A549 (cell line): Measurements from ENCODE around the gene ITFG2. TPM values are rescaled to one million over a fixed set of nuclear protein-coding genes. Genes with fewer than 3 reads are reported as not detected.

Source experiments
- ATAC-seq, 2 experiments: fragments of 200-7000 bp in 1 of 2; fragments of >200 bp in 1 of 2; cut with Nextera tagmentation in 1 of 2; cut with Tn5 transposase in 1 of 2; 3 replicates each; pipeline versions ENCODE4 v1.8.0 to v1.9.1; 2018 to 2020; ENCODE audit warnings: mild to moderate bottlenecking in 1 of 2, moderate library complexity in 1 of 2
- CTCF ChIA-PET: fragments of 300-600 bp; sonication (Branson Sonifier 250); formaldehyde crosslinking; extraction: SDS; loops from one replicate; lab custom pipeline; 2021; ENCODE audit warnings: antibody characterized with exemption, inconsistent platforms; lab: Yijun Ruan, JAX
- POLR2A ChIA-PET: fragments of 350-600 bp; formaldehyde crosslinking; extraction: SDS; loops from one replicate; lab custom pipeline; 2021; ENCODE audit warnings: antibody characterized with exemption, inconsistent platforms; lab: Yijun Ruan, JAX
- DNase-seq, 2 experiments: peaks; one replicate each; pipeline versions ENCODE4 v3.0.0 to v3.0.0-alpha.2; 2011 to 2016; ENCODE audit warnings: low read depth in 1 of 2, low spot score in 1 of 2
- FAIRE-seq: peaks from 2 replicates; lab custom pipeline; 2011; peaks lifted over from hg19 to GRCh38; lab: Jason Lieb, UNC
- H3K27ac ChIP-seq, 2 experiments: fragments of >200 bp; sonication (Bioruptor Twin); formaldehyde crosslinking; 3 replicates each; pipeline ENCODE4 v1.5.1; 2016 to 2017
- H3K4me1 ChIP-seq: fragments of >200 bp; sonication (Bioruptor Twin); formaldehyde crosslinking; 3 replicates; pipeline ENCODE4 v1.6.1; 2016
- H3K4me2 ChIP-seq: fragments of >200 bp; sonication (Bioruptor Twin); formaldehyde crosslinking; 3 replicates; pipeline ENCODE4 v1.6.1; 2016
- H3K4me3 ChIP-seq: fragments of >200 bp; sonication (Bioruptor Twin); formaldehyde crosslinking; 3 replicates; pipeline ENCODE4 v1.5.1; 2016
- H3K9me3 ChIP-seq: fragments of >200 bp; sonication (Bioruptor Twin); formaldehyde crosslinking; 3 replicates; pipeline ENCODE4 v1.6.1; 2016
- CBX2 ChIP-seq: fragments of 200-600 bp; sonication (generic); IDR thresholded peaks from 2 replicates; pipeline ENCODE4 v1.6.1; 2016; ENCODE audit warnings: low read depth, mild to moderate bottlenecking, borderline replicate concordance
- CHD4 ChIP-seq: fragments of 200-600 bp; sonication (generic); IDR thresholded peaks from 2 replicates; pipeline ENCODE4 v1.6.1; 2016; ENCODE audit warnings: antibody characterized with exemption, mild to moderate bottlenecking, borderline replicate concordance
- EP300 ChIP-seq, 2 experiments: fragments of >200 bp; sonication (Bioruptor Twin); formaldehyde crosslinking; IDR thresholded peaks; 2 replicates in 1 of 2; 3 replicates in 1 of 2; pipeline ENCODE4 v1.6.1; 2016 to 2017
- FOSL2 ChIP-seq, 2 experiments: fragments of 450-650 bp in 1 of 2; fragments of >200 bp in 1 of 2; sonication (Bioruptor Twin) in 1 of 2; formaldehyde crosslinking; IDR thresholded peaks; 2 replicates each; pipeline versions ENCODE4 v1.5.0 to v1.6.1; 2016 to 2020; ENCODE audit warnings: mild to moderate bottlenecking in 1 of 2, moderate library complexity in 1 of 2
- FOXS1 ChIP-seq: fragments of 250-450 bp; sonication (Bioruptor Pico); IDR thresholded peaks from 2 replicates; pipeline ENCODE4 v1.5.0; 2020; ENCODE audit warnings: mild to moderate bottlenecking, moderate library complexity
- GATA3 ChIP-seq: IDR thresholded peaks from 2 replicates; pipeline ENCODE4 v1.6.1; 2012; ENCODE audit warnings: borderline replicate concordance
- HEYL ChIP-seq: fragments of 250-450 bp; sonication (Bioruptor Pico); IDR thresholded peaks from 2 replicates; pipeline ENCODE4 v1.8.0; 2021; ENCODE audit warnings: mild to moderate bottlenecking, moderate library complexity
- HOXB13 ChIP-seq: fragments of 250-450 bp; sonication (Bioruptor Pico); IDR thresholded peaks from 2 replicates; pipeline ENCODE4 v1.5.0; 2020; ENCODE audit warnings: low read depth, mild to moderate bottlenecking, moderate library complexity
- JUN ChIP-seq, 2 experiments: fragments of >200 bp; sonication (Bioruptor Twin); formaldehyde crosslinking; IDR thresholded peaks; 2 replicates in 1 of 2; 3 replicates in 1 of 2; pipeline ENCODE4 v1.6.1; 2016 to 2017
- JUNB ChIP-seq: fragments of >200 bp; sonication (Bioruptor Twin); formaldehyde crosslinking; IDR thresholded peaks from 2 replicates; pipeline ENCODE4 v1.6.1; 2016
- KDM5A ChIP-seq: fragments of 200-600 bp; sonication (generic); IDR thresholded peaks from 2 replicates; pipeline ENCODE4 v1.6.1; 2016; ENCODE audit warnings: antibody characterized with exemption, mild to moderate bottlenecking
- MAFK ChIP-seq: fragments of 450-650 bp; IDR thresholded peaks from 2 replicates; pipeline ENCODE4 v1.6.1; 2014; ENCODE audit not compliant: partially characterized antibody
- MAZ ChIP-seq: fragments of 150-350 bp; IDR thresholded peaks from 2 replicates; pipeline ENCODE4 v1.6.1; 2014; ENCODE audit warnings: antibody characterized with exemption, low read depth, low read length, borderline replicate concordance
- MYC ChIP-seq: IDR thresholded peaks from 2 replicates; pipeline ENCODE4 v1.6.1; 2012; ENCODE audit warnings: mild to moderate bottlenecking, inconsistent platforms, low read length, improper control_type of control experiment, borderline replicate concordance
- NFE2L2 ChIP-seq: fragments of 150-350 bp; conservative IDR thresholded peaks from 2 replicates; pipeline ENCODE4 v1.6.1; 2014; ENCODE audit warnings: low read length
- NPAS2 ChIP-seq: fragments of 250-450 bp; sonication (Bioruptor Pico); IDR thresholded peaks from 2 replicates; pipeline ENCODE4 v1.8.0; 2022; ENCODE audit warnings: mild to moderate bottlenecking, moderate library complexity, borderline replicate concordance
- POLR2AphosphoS2 ChIP-seq: conservative IDR thresholded peaks from 2 replicates; pipeline ENCODE4 v1.6.1; 2012; ENCODE audit warnings: low read length, improper control_type of control experiment, inconsistent platforms
- RAD21 ChIP-seq, 2 experiments: fragments of >200 bp in 1 of 2; sonication (Bioruptor Twin) in 1 of 2; formaldehyde crosslinking in 1 of 2; IDR thresholded peaks in 1 of 2; conservative IDR thresholded peaks in 1 of 2; 2 replicates in 1 of 2; 3 replicates in 1 of 2; pipeline ENCODE4 v1.6.1; 2012 to 2018; ENCODE audit warnings: inconsistent platforms in 1 of 2
- RARB ChIP-seq: fragments of 250-450 bp; sonication (Bioruptor Pico); IDR thresholded peaks from 2 replicates; pipeline ENCODE4 v1.8.0; 2021; ENCODE audit warnings: mild to moderate bottlenecking, moderate library complexity
- RFX5 ChIP-seq: fragments of 450-650 bp; IDR thresholded peaks from 2 replicates; pipeline ENCODE4 v1.7.1; 2014; ENCODE audit warnings: antibody characterized with exemption, mild to moderate bottlenecking, moderate library complexity
- RNF2 ChIP-seq: fragments of 200-600 bp; sonication (generic); IDR thresholded peaks from 2 replicates; pipeline ENCODE4 v1.6.1; 2016; ENCODE audit warnings: low read depth, mild to moderate bottlenecking, antibody characterized with exemption, moderate library complexity, borderline replicate concordance
- TFCP2L1 ChIP-seq: fragments of 250-450 bp; sonication (Bioruptor Pico); IDR thresholded peaks from 2 replicates; pipeline ENCODE4 v1.5.0; 2021; ENCODE audit warnings: mild to moderate bottlenecking
- ZFP36 ChIP-seq: fragments of 450-650 bp; IDR thresholded peaks from 2 replicates; pipeline ENCODE4 v1.6.1; 2014; ENCODE audit warnings: borderline replicate concordance; ENCODE audit not compliant: partially characterized antibody
- ZSCAN20 ChIP-seq: fragments of 250-450 bp; sonication (Bioruptor Pico); IDR thresholded peaks from 2 replicates; pipeline ENCODE4 v1.8.0; 2022; ENCODE audit warnings: mild to moderate bottlenecking, moderate library complexity
- WGBS: methylation state at CpG from one replicate; pipeline ENCODE4 v1.1.6; 2017; ENCODE audit errors: missing lambda C conversion rate; 5-methylcytosine and 5-hydroxymethylcytosine counted together
- polyA plus RNA-seq, 4 experiments: library from polyadenylated mRNA; depleted of rRNA in 3 of 4; stranded (reverse); fragments of >200 nt; fragmentation: RNase III in 1 of 4; extraction: RNeasy Plus Mini Kit Qiagen cat#74134 plus additional on column Dnase treatment in 1 of 4; gene quantifications; 2 replicates in 3 of 4; 3 replicates in 1 of 4; pipeline ENCODE4 v1.2.3, GENCODE V29; 2011 to 2017
- TF ChIP-seq, protein P1 (sequence below): IDR thresholded peaks from 2 replicates; pipeline ENCODE4 v1.6.1; 2012
- TF ChIP-seq, protein P2 (sequence below): fragments of 150-350 bp; IDR thresholded peaks from 2 replicates; pipeline ENCODE4 v1.6.1; 2014; ENCODE audit warnings: low read depth, mild to moderate bottlenecking, low read length
- TF ChIP-seq, protein P3 (sequence below): fragments of 250-450 bp; sonication (Bioruptor Pico); IDR thresholded peaks from 2 replicates; pipeline ENCODE4 v1.5.0; 2021; ENCODE audit warnings: mild to moderate bottlenecking, moderate library complexity, borderline replicate concordance
- TF ChIP-seq, protein P4 (sequence below): fragments of 450-650 bp; IDR thresholded peaks from 2 replicates; pipeline ENCODE4 v1.6.1; 2014; ENCODE audit warnings: antibody characterized with exemption
- TF ChIP-seq, protein P5 (sequence below): fragments of >200 bp; sonication (Bioruptor Twin); formaldehyde crosslinking; IDR thresholded peaks from 2 replicates; pipeline ENCODE4 v1.6.1; 2016
- TF ChIP-seq, protein P6 (sequence below): IDR thresholded peaks from 2 replicates; pipeline ENCODE4 v1.6.1; 2012
- TF ChIP-seq, protein P7 (sequence below): IDR thresholded peaks from 2 replicates; pipeline ENCODE4 v1.6.1; 2012; ENCODE audit warnings: low read depth, borderline replicate concordance

Gene ITFG2
- polyA plus RNA-seq, 2 of the 4 experiments (the other 2 are of a cell fraction): 17.5 to 23.7 TPM

DNA sequence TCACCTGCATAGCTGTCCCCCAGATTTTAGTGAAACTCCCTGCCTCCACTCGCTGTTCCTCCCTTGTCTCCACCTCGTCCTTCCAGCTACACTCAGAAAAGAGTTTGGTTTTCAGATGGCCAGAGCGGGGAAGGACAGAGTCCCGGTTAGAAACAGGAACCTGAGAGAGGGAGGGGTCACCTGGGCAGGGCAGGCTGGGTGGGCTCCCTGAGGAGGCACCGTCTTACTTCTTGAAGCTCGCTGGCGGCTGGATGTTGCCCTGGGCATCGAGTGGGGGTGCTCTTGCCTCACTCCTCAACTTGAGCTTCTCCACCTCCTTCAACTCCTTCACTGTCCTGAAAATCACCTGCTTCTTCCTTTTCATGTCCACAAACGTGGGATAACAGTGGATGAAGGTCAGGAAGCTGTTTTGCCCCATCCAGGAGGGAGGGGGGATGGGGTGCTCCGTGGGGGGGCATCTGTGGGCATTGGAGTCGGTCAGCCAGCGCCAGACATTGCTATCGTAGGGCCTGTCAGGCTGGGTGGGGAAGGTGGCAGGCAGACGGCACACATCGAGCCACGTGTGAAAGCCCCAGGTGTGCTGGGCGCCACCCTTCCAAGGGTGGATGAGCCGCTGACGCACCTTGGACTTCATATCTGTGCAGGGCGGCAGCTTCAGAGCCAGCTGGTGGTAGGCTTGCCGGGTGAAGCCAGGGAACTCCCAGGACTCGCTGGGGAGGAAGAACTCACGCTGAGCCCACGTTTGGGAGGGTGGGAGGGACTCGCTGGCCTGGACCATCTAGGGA, 42.4 kb downstream of the ITFG2 start:
- Histone ChIP-seq H3K9me3 (no peaks in the 10 kb centered on the region), H3K4me3 (no peak overlapping the region), H3K4me1 (peaks cover 4% of the 10 kb centered on the region), H3K27ac (no peak overlapping the region), H3K4me2 (no peak overlapping the region)
- ATAC-seq: no peak
- no peak for TF ChIP-seq CHD4
- no peak for TF ChIP-seq NPAS2
- no peak for TF ChIP-seq RAD21 (conservative IDR thresholded peaks at IDR 0.05 in 1 of 2, IDR thresholded peaks at IDR 0.05 in 1 of 2)
- TF ChIP-seq, protein P1, sequence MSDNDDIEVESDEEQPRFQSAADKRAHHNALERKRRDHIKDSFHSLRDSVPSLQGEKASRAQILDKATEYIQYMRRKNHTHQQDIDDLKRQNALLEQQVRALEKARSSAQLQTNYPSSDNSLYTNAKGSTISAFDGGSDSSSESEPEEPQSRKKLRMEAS: no peak
- TF ChIP-seq JUN (IDR thresholded peaks at IDR 0.05): no peak
- TF ChIP-seq ZSCAN20 (CRISPR knock-in tag): no peak
- no peak for TF ChIP-seq CBX2
- TF ChIP-seq, protein P2, sequence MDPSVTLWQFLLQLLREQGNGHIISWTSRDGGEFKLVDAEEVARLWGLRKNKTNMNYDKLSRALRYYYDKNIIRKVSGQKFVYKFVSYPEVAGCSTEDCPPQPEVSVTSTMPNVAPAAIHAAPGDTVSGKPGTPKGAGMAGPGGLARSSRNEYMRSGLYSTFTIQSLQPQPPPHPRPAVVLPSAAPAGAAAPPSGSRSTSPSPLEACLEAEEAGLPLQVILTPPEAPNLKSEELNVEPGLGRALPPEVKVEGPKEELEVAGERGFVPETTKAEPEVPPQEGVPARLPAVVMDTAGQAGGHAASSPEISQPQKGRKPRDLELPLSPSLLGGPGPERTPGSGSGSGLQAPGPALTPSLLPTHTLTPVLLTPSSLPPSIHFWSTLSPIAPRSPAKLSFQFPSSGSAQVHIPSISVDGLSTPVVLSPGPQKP: no peak
- TF ChIP-seq, protein P3, sequence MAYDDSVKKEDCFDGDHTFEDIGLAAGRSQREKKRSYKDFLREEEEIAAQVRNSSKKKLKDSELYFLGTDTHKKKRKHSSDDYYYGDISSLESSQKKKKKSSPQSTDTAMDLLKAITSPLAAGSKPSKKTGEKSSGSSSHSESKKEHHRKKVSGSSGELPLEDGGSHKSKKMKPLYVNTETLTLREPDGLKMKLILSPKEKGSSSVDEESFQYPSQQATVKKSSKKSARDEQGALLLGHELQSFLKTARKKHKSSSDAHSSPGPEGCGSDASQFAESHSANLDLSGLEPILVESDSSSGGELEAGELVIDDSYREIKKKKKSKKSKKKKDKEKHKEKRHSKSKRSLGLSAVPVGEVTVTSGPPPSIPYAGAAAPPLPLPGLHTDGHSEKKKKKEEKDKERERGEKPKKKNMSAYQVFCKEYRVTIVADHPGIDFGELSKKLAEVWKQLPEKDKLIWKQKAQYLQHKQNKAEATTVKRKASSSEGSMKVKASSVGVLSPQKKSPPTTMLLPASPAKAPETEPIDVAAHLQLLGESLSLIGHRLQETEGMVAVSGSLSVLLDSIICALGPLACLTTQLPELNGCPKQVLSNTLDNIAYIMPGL (CRISPR knock-in tag): no peak
- no peak for TF ChIP-seq MYC
- no peak for TF ChIP-seq HEYL (CRISPR knock-in tag)
- TF ChIP-seq GATA3: no peak
- no peak for TF ChIP-seq ZFP36
- no peak for TF ChIP-seq NFE2L2
- TF ChIP-seq, protein P4, sequence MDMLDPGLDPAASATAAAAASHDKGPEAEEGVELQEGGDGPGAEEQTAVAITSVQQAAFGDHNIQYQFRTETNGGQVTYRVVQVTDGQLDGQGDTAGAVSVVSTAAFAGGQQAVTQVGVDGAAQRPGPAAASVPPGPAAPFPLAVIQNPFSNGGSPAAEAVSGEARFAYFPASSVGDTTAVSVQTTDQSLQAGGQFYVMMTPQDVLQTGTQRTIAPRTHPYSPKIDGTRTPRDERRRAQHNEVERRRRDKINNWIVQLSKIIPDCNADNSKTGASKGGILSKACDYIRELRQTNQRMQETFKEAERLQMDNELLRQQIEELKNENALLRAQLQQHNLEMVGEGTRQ: no peak
- no peak for TF ChIP-seq JUNB
- TF ChIP-seq TFCP2L1 (CRISPR knock-in tag): no peak
- TF ChIP-seq, protein P5, sequence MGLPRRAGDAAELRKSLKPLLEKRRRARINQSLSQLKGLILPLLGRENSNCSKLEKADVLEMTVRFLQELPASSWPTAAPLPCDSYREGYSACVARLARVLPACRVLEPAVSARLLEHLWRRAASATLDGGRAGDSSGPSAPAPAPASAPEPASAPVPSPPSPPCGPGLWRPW: no peak
- TF ChIP-seq EP300 (IDR thresholded peaks at IDR 0.05): no peak
- TF ChIP-seq MAFK: no peak
- FAIRE-seq: no peak
- 87% methylated on average over 21 of the region's 25 CpGs for WGBS
- DNase-seq: no peak
- ChIA-PET CTCF (interaction anchor here (0.7 to 3.0 kb wide), 22 partner anchors 8 to 187 kb away, joined by 3 to 19 read pairs (median 4); partner anchors contain the start of gene ITFG2), POLR2A (no interaction called here)

DNA sequence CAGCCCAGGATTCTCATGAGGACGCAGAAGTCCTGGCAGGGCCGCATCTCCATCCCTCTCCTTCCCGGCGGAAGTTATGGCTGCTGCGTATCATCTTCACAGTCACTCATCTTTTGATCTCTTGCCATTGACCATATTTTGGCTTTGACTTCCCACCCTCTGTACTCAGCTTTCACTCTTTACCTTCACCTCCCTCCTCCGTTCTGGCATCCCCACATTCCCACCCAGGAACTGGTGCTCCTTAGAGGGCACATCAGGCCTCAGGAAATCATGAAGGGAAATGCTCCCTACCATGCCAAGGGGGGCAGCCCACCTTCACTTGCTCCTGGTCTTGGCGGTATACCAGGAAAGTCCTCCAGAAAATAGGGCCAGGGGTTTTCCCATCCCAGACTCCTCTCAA, 43.1 kb downstream of the ITFG2 start:
- Histone ChIP-seq H3K9me3 (no peaks in the 10 kb centered on the region), H3K4me1 (no peaks in the 10 kb centered on the region; the same call in 2 of the 3 replicates), H3K27ac (no peak overlapping the region), H3K4me3 (no peak overlapping the region), H3K4me2 (no peak overlapping the region)
- ChIA-PET POLR2A (no interaction called here), CTCF (interaction anchor here (1.2 to 3.0 kb wide), 2 partner anchors 10 to 72 kb away, joined by 3 to 13 read pairs; no protein-coding TSS in a partner anchor)
- ATAC-seq (no peak), FAIRE-seq (no peak), DNase-seq (no peak)
- 79% methylated on average over 7 of the region's 7 CpGs for whole genome bisulfite sequencing
- TF ChIP-seq, protein P6, sequence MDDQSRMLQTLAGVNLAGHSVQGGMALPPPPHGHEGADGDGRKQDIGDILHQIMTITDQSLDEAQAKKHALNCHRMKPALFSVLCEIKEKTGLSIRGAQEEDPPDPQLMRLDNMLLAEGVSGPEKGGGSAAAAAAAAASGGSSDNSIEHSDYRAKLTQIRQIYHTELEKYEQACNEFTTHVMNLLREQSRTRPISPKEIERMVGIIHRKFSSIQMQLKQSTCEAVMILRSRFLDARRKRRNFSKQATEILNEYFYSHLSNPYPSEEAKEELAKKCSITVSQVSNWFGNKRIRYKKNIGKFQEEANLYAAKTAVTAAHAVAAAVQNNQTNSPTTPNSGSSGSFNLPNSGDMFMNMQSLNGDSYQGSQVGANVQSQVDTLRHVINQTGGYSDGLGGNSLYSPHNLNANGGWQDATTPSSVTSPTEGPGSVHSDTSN: no peak
- TF ChIP-seq NPAS2 (no peak), RFX5 (no peak), MAZ (no peak), FOSL2 (IDR thresholded peaks at IDR 0.05) (no peak), FOSL2 (CRISPR knock-in tag; IDR thresholded peaks at IDR 0.05) (no peak), JUNB (no peak), RAD21 (conservative IDR thresholded peaks at IDR 0.05 in 1 of 2, IDR thresholded peaks at IDR 0.05 in 1 of 2) (no peak), FOXS1 (CRISPR knock-in tag) (no peak), KDM5A (no peak), RNF2 (no peak), POLR2AphosphoS2 (no peak), RARB (CRISPR knock-in tag) (no peak), CBX2 (no peak), HOXB13 (no peak)
- TF ChIP-seq, protein P1: no peak
- TF ChIP-seq, protein P7, sequence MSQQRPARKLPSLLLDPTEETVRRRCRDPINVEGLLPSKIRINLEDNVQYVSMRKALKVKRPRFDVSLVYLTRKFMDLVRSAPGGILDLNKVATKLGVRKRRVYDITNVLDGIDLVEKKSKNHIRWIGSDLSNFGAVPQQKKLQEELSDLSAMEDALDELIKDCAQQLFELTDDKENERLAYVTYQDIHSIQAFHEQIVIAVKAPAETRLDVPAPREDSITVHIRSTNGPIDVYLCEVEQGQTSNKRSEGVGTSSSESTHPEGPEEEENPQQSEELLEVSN: no peak
